ENCODE data around the gene ZNF454.

The ZNF454 gene

GRCh38 chr5:178993955-178994579, 53.1 kb downstream of the ZNF454 start:
- no peak for DNase-seq

DNA sequence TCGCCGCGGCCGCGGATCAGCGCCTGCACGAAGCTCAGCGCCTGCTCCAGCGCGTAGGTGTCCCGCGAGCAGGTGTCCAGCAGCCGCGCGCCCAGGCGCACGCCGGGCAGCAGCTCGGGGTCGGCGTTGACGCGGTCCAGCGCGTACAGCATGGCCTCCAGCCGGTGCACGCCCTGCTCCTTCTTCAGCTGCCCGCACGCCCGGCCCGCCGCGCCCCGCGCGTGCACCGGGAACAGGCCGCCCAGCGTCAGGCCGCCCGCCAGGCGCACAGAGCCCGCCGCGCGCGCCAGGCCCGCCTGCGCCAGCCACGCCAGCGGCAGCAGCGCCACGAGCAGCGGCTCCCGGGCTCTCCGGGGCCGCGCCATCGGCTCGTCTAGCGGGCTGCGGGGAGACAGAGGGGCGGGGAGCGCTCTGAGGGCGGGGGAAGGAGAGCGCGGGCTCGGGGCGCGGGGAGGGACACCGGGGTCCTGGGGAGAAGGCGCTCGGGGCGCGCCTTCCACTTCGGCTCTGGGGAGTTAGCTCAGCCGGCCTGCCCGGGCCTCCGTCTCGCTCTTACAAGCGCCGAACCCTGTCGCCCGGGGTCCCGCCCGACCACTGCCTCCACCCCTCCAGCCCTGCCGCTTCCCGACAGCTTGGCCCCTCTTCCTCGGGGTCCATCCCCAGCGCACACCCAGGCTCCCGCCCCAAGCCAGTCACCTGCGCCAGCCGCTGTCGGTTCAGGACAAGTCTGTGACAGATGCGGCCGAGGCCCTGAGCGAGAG, 53.8 kb downstream of the ZNF454 start, which contains the start of gene GRM6:
Gene GRM6 (minus strand): TSS at position 741 of the 761 bp plus-strand sequence. CDS start 376 bp downstream, at position 365.
- no peak for DNase-seq

DNA sequence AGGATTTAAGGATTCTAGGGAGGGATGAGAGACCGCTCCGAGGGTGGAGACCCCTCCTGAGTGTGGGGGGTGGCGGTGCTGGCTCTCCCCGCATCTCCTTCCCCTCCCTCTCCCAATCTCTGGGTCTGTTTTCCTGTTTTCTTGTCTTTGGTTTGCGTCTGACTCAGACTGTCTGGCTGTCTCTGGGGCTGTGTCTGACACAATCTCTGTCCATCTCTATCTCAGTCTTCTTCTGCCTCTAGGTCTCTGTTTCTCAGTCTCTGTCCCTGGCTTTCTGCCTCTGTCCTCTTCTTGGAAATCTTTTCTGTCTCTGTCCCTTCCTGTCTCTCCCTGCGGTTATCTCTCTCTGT, 54.3 kb downstream of the ZNF454 start:
- no peak for DNase-seq

DNA sequence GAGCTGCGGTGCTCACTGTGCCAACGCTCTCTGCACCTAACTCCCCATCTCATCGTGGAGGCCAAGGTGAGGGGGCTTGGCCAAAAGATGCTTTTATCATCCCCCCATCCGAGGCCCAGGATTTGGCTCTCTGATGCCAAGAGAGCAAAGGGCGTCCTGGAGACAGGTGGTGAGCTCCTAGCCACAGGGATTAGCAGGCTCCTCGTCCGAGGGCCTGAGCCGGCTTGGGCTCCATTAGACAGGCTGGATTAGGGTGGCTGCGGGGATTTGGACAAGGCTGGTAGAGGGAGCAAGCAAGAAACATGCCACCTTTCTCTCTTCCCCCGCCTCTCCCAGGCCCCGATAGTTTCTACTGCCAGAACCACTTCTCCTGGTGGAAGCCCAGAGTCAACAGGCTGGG, 55.2 kb downstream of the ZNF454 start:
- no peak for DNase-seq

- no peak for DNase-seq
Observed at GRCh38 chr5:178997191-178997590, 56.2 kb downstream of the ZNF454 start.

DNA sequence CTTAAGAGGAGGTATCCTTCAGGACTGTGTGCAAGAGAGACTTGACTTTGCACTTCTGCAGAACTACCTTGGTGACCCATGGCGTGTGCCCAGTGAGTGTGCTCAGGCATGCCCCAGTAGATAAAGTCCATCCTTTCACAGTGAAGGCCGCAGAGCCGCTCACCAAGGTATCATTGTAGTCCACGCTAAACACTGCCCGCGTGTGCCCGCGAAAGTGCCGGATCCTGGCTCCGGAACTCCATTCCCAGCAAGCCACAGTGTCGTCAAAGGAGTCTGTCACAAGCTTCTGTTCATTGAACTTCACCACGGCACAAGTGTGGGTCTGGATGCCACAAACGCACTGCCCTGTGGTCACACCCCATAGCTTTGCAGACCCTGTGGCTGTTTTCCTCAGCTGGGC, 57.4 kb downstream of the ZNF454 start:
- DNase-seq: no peak

- no peak for DNase-seq
Observed at GRCh38 chr5:179006564-179006963, 65.6 kb downstream of the ZNF454 start.

GRCh38 chr5:179008667-179009066, 67.7 kb downstream of the ZNF454 start:
- DNase-seq: no peak

Measured in DMS79 treated with DMSO at 0.1 percent for 48 hours (cell line).